SK-N-SH treated with all-trans-retinoic acid at 6 μM for 48 hours (cell line): ENCODE data around the gene PSMA3.

Experiments used
- ATAC-seq: fragments of 200-7000 bp; cut with Tn5 transposase; 3 replicates; pipeline ENCODE4 v1.9.1; 2020; ENCODE audit warnings: mild to moderate bottlenecking, moderate library complexity
- BACH2 ChIP-seq: fragments of 250-450 bp; sonication (Bioruptor Pico); IDR thresholded peaks from 2 replicates; pipeline ENCODE4 v1.9.0; 2021; ENCODE audit warnings: mild to moderate bottlenecking, borderline replicate concordance
- CREB5 ChIP-seq: fragments of 250-450 bp; sonication (Bioruptor Pico); IDR thresholded peaks from 2 replicates; pipeline ENCODE4 v1.5.1; 2020; ENCODE audit warnings: low read depth, mild to moderate bottlenecking, moderate library complexity
- CSDC2 ChIP-seq: fragments of 250-450 bp; sonication (Bioruptor Pico); IDR thresholded peaks from 2 replicates; pipeline ENCODE4 v1.5.0; 2020; ENCODE audit warnings: mild to moderate bottlenecking, moderate library complexity
- ESRRG ChIP-seq: fragments of 250-450 bp; sonication (Bioruptor Pico); IDR thresholded peaks from 2 replicates; pipeline ENCODE4 v1.6.1; 2021; ENCODE audit warnings: mild to moderate bottlenecking
- GLIS3 ChIP-seq: fragments of 250-450 bp; sonication (Bioruptor Pico); IDR thresholded peaks from 2 replicates; pipeline ENCODE4 v1.5.0; 2020; ENCODE audit warnings: mild to moderate bottlenecking, moderate library complexity
- ISL1 ChIP-seq: fragments of 250-450 bp; sonication (Bioruptor Pico); IDR thresholded peaks from 2 replicates; pipeline ENCODE4 v2.1.2; 2022; ENCODE audit warnings: mild to moderate bottlenecking, moderate library complexity
- POU6F1 ChIP-seq: fragments of 250-450 bp; sonication (Bioruptor Pico); IDR thresholded peaks from 2 replicates; pipeline ENCODE4 v1.8.0; 2021; ENCODE audit warnings: low read depth, mild to moderate bottlenecking, moderate library complexity, borderline replicate concordance
- PPARA ChIP-seq: fragments of 250-450 bp; sonication (Bioruptor Pico); IDR thresholded peaks from 2 replicates; pipeline ENCODE4 v1.5.0; 2020; ENCODE audit warnings: mild to moderate bottlenecking, borderline replicate concordance
- SNAI2 ChIP-seq: fragments of 250-450 bp; sonication (Bioruptor Pico); IDR thresholded peaks from 2 replicates; pipeline ENCODE4 v1.5.0; 2020; ENCODE audit warnings: mild to moderate bottlenecking, moderate library complexity
- TCF4 ChIP-seq: fragments of 250-450 bp; sonication (Bioruptor Pico); IDR thresholded peaks from 2 replicates; pipeline ENCODE4 v1.8.0; 2021; ENCODE audit warnings: mild to moderate bottlenecking, moderate library complexity, borderline replicate concordance
- TOX ChIP-seq: fragments of 250-450 bp; sonication (Bioruptor Pico); IDR thresholded peaks from 2 replicates; pipeline ENCODE4 v1.8.0; 2021; ENCODE audit warnings: mild to moderate bottlenecking, moderate library complexity, borderline replicate concordance
- TSHZ2 ChIP-seq: fragments of 250-450 bp; sonication (Bioruptor Pico); IDR thresholded peaks from 2 replicates; pipeline ENCODE4 v1.5.0; 2020; ENCODE audit warnings: mild to moderate bottlenecking, moderate library complexity
- ZFP3 ChIP-seq: fragments of 250-450 bp; sonication (Bioruptor Pico); IDR thresholded peaks from 2 replicates; pipeline ENCODE4 v1.5.0; 2020; ENCODE audit warnings: mild to moderate bottlenecking, moderate library complexity
- ZFP30 ChIP-seq: fragments of 450-650 bp; formaldehyde crosslinking; IDR thresholded peaks from 2 replicates; pipeline ENCODE4 v1.5.0; 2022; ENCODE audit warnings: mild to moderate bottlenecking, moderate library complexity
- ZNF565 ChIP-seq: fragments of 450-650 bp; formaldehyde crosslinking; conservative IDR thresholded peaks from 2 replicates; pipeline ENCODE4 v1.5.0; 2020; ENCODE audit warnings: low read depth, mild to moderate bottlenecking, moderate library complexity
- ZNF70 ChIP-seq: fragments of 450-650 bp; formaldehyde crosslinking; IDR thresholded peaks from 2 replicates; pipeline ENCODE4 v1.5.0; 2020; ENCODE audit warnings: mild to moderate bottlenecking, moderate library complexity
- ZNF8 ChIP-seq: fragments of 450-650 bp; formaldehyde crosslinking; IDR thresholded peaks from 2 replicates; pipeline ENCODE4 v1.5.0; 2020; ENCODE audit warnings: mild to moderate bottlenecking, moderate library complexity
- TF ChIP-seq, protein P1 (sequence below): fragments of 250-450 bp; sonication (Bioruptor Pico); IDR thresholded peaks from 2 replicates; pipeline ENCODE4 v1.5.1; 2021; ENCODE audit warnings: mild to moderate bottlenecking, moderate library complexity
- TF ChIP-seq, protein P2 (sequence below): fragments of 250-450 bp; sonication (Bioruptor Pico); IDR thresholded peaks from 2 replicates; pipeline ENCODE4 v1.8.0; 2020; ENCODE audit warnings: mild to moderate bottlenecking, moderate library complexity, borderline replicate concordance

PSMA3 gene

DNA sequence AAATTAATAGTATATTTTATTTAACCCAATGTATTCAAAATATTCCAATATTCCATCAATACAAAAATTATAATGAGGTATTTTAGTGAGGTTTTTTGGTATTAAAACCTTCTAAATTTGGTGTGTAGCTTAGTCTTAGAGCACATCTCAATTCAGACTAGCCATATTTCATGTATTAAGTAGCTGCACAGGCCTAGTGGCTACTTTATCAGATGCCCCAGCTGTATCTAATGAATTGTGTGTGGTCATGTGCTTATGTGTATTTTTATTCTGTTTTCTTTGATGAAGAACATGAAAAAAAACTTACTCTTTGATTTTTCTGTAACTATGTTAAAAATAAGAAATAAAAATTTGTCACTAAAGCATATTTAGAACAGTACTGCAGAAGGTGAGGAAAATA, 31.5 kb upstream of the PSMA3 start:
- TF ChIP-seq CREB5 (CRISPR knock-in tag), result no peak
- TF ChIP-seq BACH2, result no peak
- TF ChIP-seq TCF4 (CRISPR knock-in tag), result no peak
- TF ChIP-seq, protein P1, sequence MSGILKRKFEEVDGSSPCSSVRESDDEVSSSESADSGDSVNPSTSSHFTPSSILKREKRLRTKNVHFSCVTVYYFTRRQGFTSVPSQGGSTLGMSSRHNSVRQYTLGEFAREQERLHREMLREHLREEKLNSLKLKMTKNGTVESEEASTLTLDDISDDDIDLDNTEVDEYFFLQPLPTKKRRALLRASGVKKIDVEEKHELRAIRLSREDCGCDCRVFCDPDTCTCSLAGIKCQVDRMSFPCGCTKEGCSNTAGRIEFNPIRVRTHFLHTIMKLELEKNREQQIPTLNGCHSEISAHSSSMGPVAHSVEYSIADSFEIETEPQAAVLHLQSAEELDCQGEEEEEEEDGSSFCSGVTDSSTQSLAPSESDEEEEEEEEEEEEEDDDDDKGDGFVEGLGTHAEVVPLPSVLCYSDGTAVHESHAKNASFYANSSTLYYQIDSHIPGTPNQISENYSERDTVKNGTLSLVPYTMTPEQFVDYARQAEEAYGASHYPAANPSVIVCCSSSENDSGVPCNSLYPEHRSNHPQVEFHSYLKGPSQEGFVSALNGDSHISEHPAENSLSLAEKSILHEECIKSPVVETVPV (CRISPR knock-in tag), result no peak
- no peak for TF ChIP-seq POU6F1 (CRISPR knock-in tag)
- TF ChIP-seq TSHZ2 (CRISPR knock-in tag), result no peak
- TF ChIP-seq, protein P2, sequence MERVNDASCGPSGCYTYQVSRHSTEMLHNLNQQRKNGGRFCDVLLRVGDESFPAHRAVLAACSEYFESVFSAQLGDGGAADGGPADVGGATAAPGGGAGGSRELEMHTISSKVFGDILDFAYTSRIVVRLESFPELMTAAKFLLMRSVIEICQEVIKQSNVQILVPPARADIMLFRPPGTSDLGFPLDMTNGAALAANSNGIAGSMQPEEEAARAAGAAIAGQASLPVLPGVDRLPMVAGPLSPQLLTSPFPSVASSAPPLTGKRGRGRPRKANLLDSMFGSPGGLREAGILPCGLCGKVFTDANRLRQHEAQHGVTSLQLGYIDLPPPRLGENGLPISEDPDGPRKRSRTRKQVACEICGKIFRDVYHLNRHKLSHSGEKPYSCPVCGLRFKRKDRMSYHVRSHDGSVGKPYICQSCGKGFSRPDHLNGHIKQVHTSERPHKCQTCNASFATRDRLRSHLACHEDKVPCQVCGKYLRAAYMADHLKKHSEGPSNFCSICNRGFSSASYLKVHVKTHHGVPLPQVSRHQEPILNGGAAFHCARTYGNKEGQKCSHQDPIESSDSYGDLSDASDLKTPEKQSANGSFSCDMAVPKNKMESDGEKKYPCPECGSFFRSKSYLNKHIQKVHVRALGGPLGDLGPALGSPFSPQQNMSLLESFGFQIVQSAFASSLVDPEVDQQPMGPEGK (CRISPR knock-in tag), result no peak
- TF ChIP-seq ZNF8 (CRISPR knock-in tag), result no peak
- no peak for TF ChIP-seq ISL1 (CRISPR knock-in tag)
- TF ChIP-seq ZNF565, result no peak
- TF ChIP-seq ZFP3 (CRISPR knock-in tag), result no peak
- no peak for TF ChIP-seq ESRRG (CRISPR knock-in tag)
- TF ChIP-seq ZNF70 (CRISPR knock-in tag), result no peak
- TF ChIP-seq CSDC2 (CRISPR knock-in tag), result no peak
- ATAC-seq, result no peak

GRCh38 chr14:58215191-58215914, 29.3 kb upstream of the PSMA3 start:
- TF ChIP-seq GLIS3 (CRISPR knock-in tag), result no peak
- no peak for TF ChIP-seq POU6F1 (CRISPR knock-in tag)
- TF ChIP-seq TOX, result no peak
- TF ChIP-seq, protein P2 (CRISPR knock-in tag), result no peak
- TF ChIP-seq CSDC2 (CRISPR knock-in tag), result no peak
- TF ChIP-seq PPARA (CRISPR knock-in tag), result no peak
- no peak for TF ChIP-seq BACH2
- no peak for TF ChIP-seq ZNF70 (CRISPR knock-in tag)
- TF ChIP-seq ZFP30, result no peak
- TF ChIP-seq SNAI2 (CRISPR knock-in tag), result no peak
- TF ChIP-seq ZFP3 (CRISPR knock-in tag), result no peak
- TF ChIP-seq, protein P1 (CRISPR knock-in tag), result no peak
- TF ChIP-seq, all 23 proteins: peak for 0
- no peak for ATAC-seq
